ENCODE data around the gene MKX.

The MKX gene

GRCh38 chr10:27742195-27743011 lies 3.2 kb downstream of the MKX start:
- peak; percentile 82 for DNase-seq (ENCODE audit: low spot score)

- DNase-seq (ENCODE audit: low spot score), result no peak
These were observed 4.2 kb downstream of the MKX start for GRCh38 chr10:27741173-27742091.

GRCh38 chr10:27736396-27736795 lies 9.2 kb downstream of the MKX start:
- DNase-seq (ENCODE audit: low spot score), result no peak

GRCh38 chr10:27730041-27730440 lies 15.6 kb downstream of the MKX start:
- DNase-seq (ENCODE audit: low spot score), result no peak

- DNase-seq (ENCODE audit: low spot score), result no peak
These were observed 17.3 kb downstream of the MKX start for GRCh38 chr10:27728338-27728737.

GRCh38 chr10:27724287-27724686 lies 21.3 kb downstream of the MKX start:
- no peak for DNase-seq (ENCODE audit: low spot score)

GRCh38 chr10:27723436-27723835 lies 22.2 kb downstream of the MKX start:
- DNase-seq (ENCODE audit: low spot score), result no peak

GRCh38 chr10:27720529-27720928 lies 25.1 kb downstream of the MKX start:
- DNase-seq (ENCODE audit: low spot score), result no peak

- no peak for DNase-seq (ENCODE audit: low spot score)
These were observed 26.6 kb downstream of the MKX start for GRCh38 chr10:27719052-27719451.

- DNase-seq (ENCODE audit: low spot score), result no peak
These were observed 27.8 kb downstream of the MKX start for GRCh38 chr10:27717861-27718260.

GRCh38 chr10:27717224-27717623 lies 28.4 kb downstream of the MKX start:
- DNase-seq (ENCODE audit: low spot score), result no peak

GRCh38 chr10:27716521-27716920 lies 29.1 kb downstream of the MKX start:
- no peak for DNase-seq (ENCODE audit: low spot score)

GRCh38 chr10:27715505-27715904 lies 30.1 kb downstream of the MKX start:
- DNase-seq (ENCODE audit: low spot score), result no peak

- no peak for DNase-seq (ENCODE audit: low spot score)
These were observed 31.3 kb downstream of the MKX start for GRCh38 chr10:27714349-27714748.

- DNase-seq (ENCODE audit: low spot score), result no peak
These were observed 31.7 kb downstream of the MKX start for GRCh38 chr10:27713941-27714340.

- no peak for DNase-seq (ENCODE audit: low spot score)
These were observed 35.6 kb downstream of the MKX start for GRCh38 chr10:27710014-27710413.

- DNase-seq (ENCODE audit: low spot score), result no peak
These were observed 36.3 kb downstream of the MKX start for GRCh38 chr10:27709304-27709703.

- DNase-seq (ENCODE audit: low spot score), result no peak
These were observed 43.6 kb downstream of the MKX start for GRCh38 chr10:27701938-27702537.

- no peak for DNase-seq (ENCODE audit: low spot score)
These were observed 45.8 kb downstream of the MKX start for GRCh38 chr10:27699776-27700175.

GRCh38 chr10:27698961-27699360 lies 46.7 kb downstream of the MKX start:
- no peak for DNase-seq (ENCODE audit: low spot score)

GRCh38 chr10:27696466-27696865 lies 49.2 kb downstream of the MKX start:
- no peak for DNase-seq (ENCODE audit: low spot score)

- no peak for DNase-seq (ENCODE audit: low spot score)
These were observed 49.9 kb downstream of the MKX start for GRCh38 chr10:27695706-27696105.

- DNase-seq (ENCODE audit: low spot score), result no peak
These were observed 50.5 kb downstream of the MKX start for GRCh38 chr10:27695088-27695487.
